Measurements from ENCODE around the gene AMH.

AMH gene

DNA sequence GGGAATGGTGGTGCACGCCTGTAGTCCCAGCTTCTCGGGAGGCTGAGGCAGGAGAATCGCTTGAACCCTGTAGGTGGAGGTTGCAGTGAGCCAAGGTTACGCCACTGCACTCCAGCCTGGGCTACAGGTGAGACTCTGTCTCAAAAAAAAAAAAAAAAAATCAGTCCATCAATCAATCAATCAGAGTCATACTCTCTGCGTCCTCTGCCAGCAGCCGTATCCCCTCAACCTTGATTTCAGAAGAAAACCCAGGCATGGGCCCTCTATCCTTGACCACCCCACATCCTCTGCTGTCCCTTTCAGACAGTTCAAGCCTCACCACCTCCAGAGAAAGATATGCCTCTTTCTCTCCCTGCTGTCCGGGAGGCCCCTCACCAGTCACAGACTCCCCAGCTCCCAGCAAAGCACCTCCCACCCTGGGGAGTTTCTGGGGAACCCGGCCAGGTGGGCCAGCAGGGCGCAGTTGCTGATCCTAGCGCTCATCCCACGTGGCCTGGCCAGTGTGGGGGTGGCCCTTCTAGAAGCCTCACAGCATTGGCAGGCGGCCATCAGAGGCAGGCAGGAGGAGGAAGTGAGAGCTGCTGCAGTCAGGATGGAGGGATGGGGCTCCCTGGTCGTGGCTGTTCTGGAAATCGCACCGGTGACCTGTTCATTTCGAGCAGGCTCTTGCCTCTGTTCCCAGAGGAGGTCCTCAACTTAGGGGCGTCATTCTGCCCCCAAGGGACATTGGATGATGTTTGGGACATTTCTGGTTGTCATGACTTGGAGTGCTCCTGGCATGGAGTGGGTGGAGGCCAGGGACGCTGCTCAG lies 17.3 kb downstream of the AMH start:
- peak; percentile 97 for FAIRE-seq
- DNase-seq (ENCODE audit: insufficient read length, low spot score) = no peak
- peak; percentile 95 for TF ChIP-seq SPI1 (IDR thresholded peaks at IDR 0.05; ENCODE audit: low read depth, low read length)
- TF ChIP-seq POLR2A (IDR thresholded peaks at IDR 0.05; ENCODE audit: low read depth, low read length) = 0 out of 2 replicates have a peak, but pooled peaks have one; percentile 36
- TF ChIP-seq POU2F2 (IDR thresholded peaks at IDR 0.05; ENCODE audit: low read depth, low read length) = no peak

DNA sequence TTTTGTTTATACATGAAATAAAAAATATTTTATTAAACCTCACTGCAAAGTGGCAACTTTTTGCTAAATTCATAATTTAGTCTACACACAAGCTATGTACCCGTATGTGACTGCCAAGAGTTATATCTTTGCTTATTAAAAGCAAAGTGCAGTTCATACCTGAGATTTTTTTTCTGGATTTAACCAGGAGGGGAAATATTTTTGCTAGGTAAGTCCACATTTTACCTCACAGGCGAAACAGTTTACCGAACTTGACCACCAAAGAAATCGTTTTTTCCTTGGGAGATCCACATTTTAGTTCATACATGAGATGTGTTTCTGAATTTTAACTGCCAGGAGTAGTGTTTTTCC lies 19.3 kb downstream of the AMH start:
- TF ChIP-seq TAF1 (IDR thresholded peaks at IDR 0.05; ENCODE audit: low read depth, low read length) = no peak
- no peak for DNase-seq (ENCODE audit: insufficient read length, low spot score)
- FAIRE-seq = no peak

DNA sequence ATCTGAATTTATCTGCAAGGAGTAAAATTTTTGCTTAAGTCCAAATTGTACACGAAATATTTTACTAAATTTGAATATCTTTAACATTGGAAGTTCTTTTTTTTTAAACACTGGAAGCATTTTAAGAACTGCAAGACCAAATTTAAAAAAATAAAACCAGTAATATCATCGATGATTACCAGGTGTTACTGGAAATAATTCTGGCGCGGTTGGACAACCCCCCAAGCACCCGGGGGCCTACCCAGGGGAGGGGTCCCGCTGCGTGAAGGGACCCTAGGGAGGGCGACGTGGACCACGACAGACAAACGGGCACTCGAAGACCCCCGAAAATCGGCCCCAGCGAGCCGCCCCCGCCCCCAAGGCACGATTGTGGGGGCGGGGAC lies 19.7 kb downstream of the AMH start:
- DNase-seq (ENCODE audit: insufficient read length, low spot score) = no peak
- TF ChIP-seq TAF1 (IDR thresholded peaks at IDR 0.05; ENCODE audit: low read depth, low read length) (no peak), POLR2A (IDR thresholded peaks at IDR 0.05; ENCODE audit: low read depth, low read length) (no peak), PAX5 (IDR thresholded peaks at IDR 0.05; ENCODE audit: insufficient read depth, low read length, severe bottlenecking) (no peak), POU2F2 (IDR thresholded peaks at IDR 0.05; ENCODE audit: low read depth, low read length) (no peak), POLR2AphosphoS5 (IDR thresholded peaks at IDR 0.05; ENCODE audit: low read depth, low read length) (no peak), SPI1 (IDR thresholded peaks at IDR 0.05; ENCODE audit: low read depth, low read length) (no peak)
- FAIRE-seq = no peak

DNA sequence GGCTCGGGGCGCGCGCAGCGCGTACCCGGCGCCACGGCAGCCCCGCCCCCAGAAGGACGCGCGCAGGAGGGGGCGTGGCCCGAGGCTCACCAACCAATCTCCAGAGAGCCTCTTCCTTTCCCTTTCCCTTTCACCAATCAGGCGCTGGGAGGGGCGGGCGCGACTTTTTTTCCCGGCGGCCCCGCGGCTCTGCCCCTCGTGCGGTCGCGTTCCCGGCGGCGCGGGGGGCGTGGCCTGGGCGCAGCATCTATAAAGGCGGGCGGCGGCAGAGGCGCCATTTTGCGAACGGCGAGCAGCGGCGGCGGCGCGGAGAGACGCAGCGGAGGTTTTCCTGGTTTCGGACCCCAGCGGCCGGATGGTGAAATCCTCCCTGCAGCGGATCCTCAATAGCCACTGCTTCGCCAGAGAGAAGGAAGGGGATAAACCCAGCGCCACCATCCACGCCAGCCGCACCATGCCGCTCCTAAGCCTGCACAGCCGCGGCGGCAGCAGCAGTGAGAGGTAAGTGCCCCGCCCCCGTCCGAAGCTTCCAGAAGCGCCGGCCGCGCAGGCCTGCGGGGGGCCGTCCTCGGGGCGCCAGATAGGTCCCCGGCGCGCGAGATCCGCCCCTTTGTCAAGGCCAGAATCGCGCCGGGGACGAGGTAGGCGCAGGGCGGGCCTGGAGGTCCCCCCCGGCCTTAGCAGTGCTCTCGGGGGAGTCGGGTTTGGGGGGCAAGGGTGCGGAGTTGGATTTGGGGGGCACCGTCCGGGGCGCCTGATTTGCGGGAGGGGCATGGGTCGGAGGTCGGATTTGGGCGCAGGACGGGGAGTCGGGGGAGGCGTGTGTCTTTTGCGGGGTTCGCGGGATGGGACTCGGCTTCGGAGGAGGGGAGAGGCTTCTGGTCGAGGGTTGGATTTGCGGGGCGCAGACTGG lies 20.4 kb downstream of the AMH start:
- FAIRE-seq (peak; percentile 94), DNase-seq (ENCODE audit: insufficient read length, low spot score) (peak; percentile 98)
- TF ChIP-seq POLR2AphosphoS5 (IDR thresholded peaks at IDR 0.05; ENCODE audit: low read depth, low read length) (peak; percentile 98), SPI1 (IDR thresholded peaks at IDR 0.05; ENCODE audit: low read depth, low read length) (no peak), POLR2A (IDR thresholded peaks at IDR 0.05; ENCODE audit: low read depth, low read length) (peak; percentile 95), POU2F2 (IDR thresholded peaks at IDR 0.05; ENCODE audit: low read depth, low read length) (peak; percentile 66; the same call in 1 of the 2 replicates), PAX5 (IDR thresholded peaks at IDR 0.05; ENCODE audit: insufficient read depth, low read length, severe bottlenecking) (no peak), TAF1 (IDR thresholded peaks at IDR 0.05; ENCODE audit: low read depth, low read length) (peak; percentile 99)

DNA sequence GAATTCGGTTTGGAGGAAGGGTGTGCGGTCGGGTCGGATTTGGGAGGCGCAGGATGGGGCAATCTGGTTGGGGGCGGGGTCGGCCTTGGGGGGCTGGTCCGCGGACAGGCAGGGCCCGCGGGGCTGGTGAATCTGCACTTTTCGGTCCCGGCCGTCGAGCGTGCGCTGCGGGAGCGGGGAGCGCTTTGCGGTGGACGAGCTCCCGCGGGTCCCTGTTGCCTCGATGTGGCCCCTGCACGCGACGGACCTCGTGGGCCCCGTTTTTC lies 21.0 kb downstream of the AMH start:
- DNase-seq (ENCODE audit: insufficient read length, low spot score) (no peak), FAIRE-seq (no peak)
- TF ChIP-seq SPI1 (IDR thresholded peaks at IDR 0.05; ENCODE audit: low read depth, low read length) = no peak
- TF ChIP-seq PAX5 (IDR thresholded peaks at IDR 0.05; ENCODE audit: insufficient read depth, low read length, severe bottlenecking) = no peak
- TF ChIP-seq POLR2A (IDR thresholded peaks at IDR 0.05; ENCODE audit: low read depth, low read length) = no peak
- TF ChIP-seq POU2F2 (IDR thresholded peaks at IDR 0.05; ENCODE audit: low read depth, low read length) = no peak
- TF ChIP-seq POLR2AphosphoS5 (IDR thresholded peaks at IDR 0.05; ENCODE audit: low read depth, low read length) = no peak
- TF ChIP-seq TAF1 (IDR thresholded peaks at IDR 0.05; ENCODE audit: low read depth, low read length) = no peak

DNA sequence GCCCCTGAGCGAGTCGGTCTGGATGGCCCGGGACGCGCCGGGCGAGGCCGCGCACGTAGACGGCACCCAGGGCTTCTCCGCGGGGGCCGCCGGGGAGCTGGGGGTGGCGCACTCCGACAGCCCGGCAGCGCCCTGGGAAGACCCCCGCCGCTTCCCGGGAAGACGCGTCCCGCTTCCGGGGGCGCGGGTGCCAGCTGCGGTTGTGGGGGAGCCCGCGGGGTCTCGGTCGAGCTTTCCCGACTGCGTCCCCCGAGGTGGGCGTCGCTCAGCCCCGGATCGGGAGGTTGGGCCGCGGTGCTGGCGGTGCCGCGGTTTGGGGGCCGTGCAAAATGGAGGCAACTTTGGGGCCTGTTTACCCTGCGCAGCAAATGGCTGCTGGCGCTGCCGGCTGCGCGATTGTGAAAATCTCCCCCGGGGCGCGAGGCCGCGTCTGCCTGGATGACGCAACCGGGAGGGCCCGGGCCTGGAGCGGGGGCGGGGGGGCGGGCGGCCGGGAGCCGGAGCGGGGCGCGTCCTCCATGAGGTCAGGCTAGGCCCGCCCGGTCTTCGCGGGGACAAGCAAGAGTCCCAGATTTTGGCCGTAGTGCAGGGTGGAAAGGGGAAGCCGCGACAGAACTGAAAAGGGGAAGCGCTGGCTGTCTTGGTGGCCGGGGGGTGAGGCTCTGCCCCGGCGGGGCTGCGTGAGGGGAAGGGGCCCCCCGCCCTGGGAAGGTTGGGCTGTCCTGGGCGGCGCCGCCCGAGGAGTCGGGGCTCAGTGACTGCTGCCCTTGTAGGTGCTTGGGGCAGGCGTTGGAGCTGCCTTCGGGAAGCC lies 21.5 kb downstream of the AMH start:
- DNase-seq (ENCODE audit: insufficient read length, low spot score) (no peak), FAIRE-seq (peak; percentile 40)
- TF ChIP-seq TAF1 (IDR thresholded peaks at IDR 0.05; ENCODE audit: low read depth, low read length) (peak; percentile 73), POU2F2 (IDR thresholded peaks at IDR 0.05; ENCODE audit: low read depth, low read length) (no peak), PAX5 (IDR thresholded peaks at IDR 0.05; ENCODE audit: insufficient read depth, low read length, severe bottlenecking) (no peak), POLR2A (IDR thresholded peaks at IDR 0.05; ENCODE audit: low read depth, low read length) (peak; percentile 67; the same call in 1 of the 2 replicates), SPI1 (IDR thresholded peaks at IDR 0.05; ENCODE audit: low read depth, low read length) (peak; percentile 93), POLR2AphosphoS5 (IDR thresholded peaks at IDR 0.05; ENCODE audit: low read depth, low read length) (no peak)

DNA sequence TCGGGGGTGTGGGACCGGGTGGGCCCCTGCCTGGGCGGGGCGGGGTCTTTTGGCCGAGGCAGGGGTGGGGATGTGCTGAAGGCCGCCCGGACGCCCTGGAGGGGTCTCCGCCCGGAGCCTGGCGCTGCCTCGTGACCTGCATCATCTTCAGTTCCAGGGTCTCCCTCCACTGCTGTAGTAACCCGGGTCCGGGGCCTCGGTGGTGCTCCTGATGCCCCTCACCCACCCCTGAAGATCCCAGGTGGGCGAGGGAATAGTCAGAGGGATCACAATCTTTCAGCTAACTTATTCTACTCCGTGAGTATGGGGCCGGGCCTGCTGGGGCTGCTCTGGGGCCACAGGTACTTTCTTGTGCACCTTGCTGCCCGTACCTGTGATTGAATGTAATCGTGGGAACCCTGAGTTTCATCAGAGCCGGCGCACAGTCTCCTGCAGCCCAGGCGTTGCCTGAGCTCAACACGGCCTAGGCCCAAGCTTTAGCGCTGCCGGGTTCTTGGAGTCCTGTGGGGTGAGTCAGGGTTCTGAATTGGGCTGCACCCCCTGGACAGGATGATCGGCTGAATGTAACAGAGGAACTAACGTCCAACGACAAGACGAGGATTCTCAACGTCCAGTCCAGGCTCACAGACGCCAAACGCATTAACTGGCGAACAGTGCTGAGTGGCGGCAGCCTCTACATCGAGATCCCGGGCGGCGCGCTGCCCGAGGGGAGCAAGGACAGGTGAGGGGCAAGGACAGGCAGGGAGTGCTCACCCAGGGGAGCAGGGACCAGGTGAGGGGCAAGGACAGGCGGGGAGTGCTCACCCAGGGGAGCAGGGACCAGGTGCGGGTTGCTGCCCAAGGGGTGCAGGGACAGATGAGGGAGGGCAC lies 22.3 kb downstream of the AMH start:
- FAIRE-seq (peak; percentile 45), DNase-seq (ENCODE audit: insufficient read length, low spot score) (no peak)
- TF ChIP-seq POLR2AphosphoS5 (IDR thresholded peaks at IDR 0.05; ENCODE audit: low read depth, low read length) = no peak

DNA sequence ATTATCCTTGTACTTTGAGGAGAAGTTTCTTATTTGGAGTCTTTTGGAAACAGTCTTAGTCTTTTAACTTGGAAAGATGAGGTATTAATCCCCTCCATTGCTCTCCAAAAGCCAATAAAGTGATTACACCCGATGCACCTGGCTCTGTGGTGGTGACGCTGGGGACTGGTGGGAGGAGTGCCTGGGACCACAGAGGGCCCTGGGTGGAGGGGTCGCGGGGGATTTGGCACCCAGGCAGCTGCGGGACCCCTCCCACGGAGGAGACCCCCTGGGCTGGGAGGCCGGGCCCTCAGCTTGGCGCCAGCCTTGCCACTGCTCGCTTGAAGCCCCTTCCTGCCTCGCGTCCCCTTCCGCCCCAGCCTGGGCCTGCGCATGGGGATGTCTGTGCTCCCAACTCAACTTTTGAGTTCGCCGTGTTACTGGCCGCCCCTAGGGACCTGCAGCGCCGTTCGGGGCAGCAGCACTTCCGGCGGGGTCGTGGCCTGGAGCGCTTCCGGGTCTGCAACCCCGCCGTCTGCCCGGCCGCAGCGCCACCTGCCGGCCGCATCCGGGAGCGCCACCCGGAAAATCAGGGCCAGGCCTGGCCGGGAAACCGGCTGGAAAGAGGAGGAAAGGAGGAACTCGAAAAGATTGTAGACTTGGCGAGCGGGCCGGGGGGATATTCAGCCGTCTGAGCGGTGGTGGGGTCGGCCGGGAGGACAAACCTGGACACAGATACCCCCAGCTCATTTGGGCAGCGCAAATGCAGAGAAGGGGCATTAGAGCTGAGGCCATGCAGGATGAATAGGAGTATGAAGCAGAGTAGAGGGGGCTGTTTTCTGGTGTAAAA lies 24.4 kb downstream of the AMH start:
- FAIRE-seq = peak; percentile 93
- peak; percentile 97 for DNase-seq (ENCODE audit: insufficient read length, low spot score)
- TF ChIP-seq POU2F2 (IDR thresholded peaks at IDR 0.05; ENCODE audit: low read depth, low read length) (peak; percentile 65; the same call in 1 of the 2 replicates), SPI1 (IDR thresholded peaks at IDR 0.05; ENCODE audit: low read depth, low read length) (no peak), PAX5 (IDR thresholded peaks at IDR 0.05; ENCODE audit: insufficient read depth, low read length, severe bottlenecking) (peak; percentile 72), POLR2A (IDR thresholded peaks at IDR 0.05; ENCODE audit: low read depth, low read length) (peak; percentile 43; the same call in 1 of the 2 replicates), POLR2AphosphoS5 (IDR thresholded peaks at IDR 0.05; ENCODE audit: low read depth, low read length) (peak; percentile 77), TAF1 (IDR thresholded peaks at IDR 0.05; ENCODE audit: low read depth, low read length) (0 out of 2 replicates have a peak, but pooled peaks have one; percentile 5)
